ENCODE measurements around the gene RABGAP1L.

DNA sequence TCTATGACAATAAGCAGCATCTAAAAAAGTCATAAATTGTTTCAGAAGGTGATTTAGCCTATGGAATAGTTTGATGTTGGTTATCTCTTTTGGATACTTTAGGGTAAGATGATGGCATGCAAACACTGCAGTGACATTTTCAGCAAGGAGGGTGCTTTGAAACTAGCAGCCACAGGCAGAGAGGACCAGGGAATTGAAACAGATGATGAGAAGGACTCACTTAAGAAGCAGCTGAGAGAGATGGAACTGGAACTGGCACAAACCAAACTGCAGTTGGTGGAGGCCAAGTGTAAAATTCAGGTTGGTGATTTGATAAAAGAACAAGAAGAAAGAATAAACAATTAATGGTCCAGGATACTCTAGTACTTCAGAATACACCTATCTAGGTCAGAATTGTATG is 829.2 kb downstream of the RABGAP1L start:
- TF ChIP-seq CTCF (IDR thresholded peaks at IDR 0.05) (no peak), POLR2A (IDR thresholded peaks at IDR 0.05) (no peak)

All from right lobe of liver (tissue), 4 donors.